Loucy (cell line): ENCODE results near the gene MPND.
"Not testable (repeated sequence)": the region's sequence is repeated elsewhere in the genome, so short reads cannot be mapped to it uniquely, and the experiment has no call there.

Source experiments
- EZH2phosphoT487 ChIP-seq: fragments of 200-600 bp; IDR thresholded peaks from 2 replicates; pipeline ENCODE4 v1.6.1; 2018; ENCODE audit warnings: antibody characterized with exemption, mild to moderate bottlenecking, moderate library complexity, borderline replicate concordance
- TF ChIP-seq, protein P1 (sequence below): fragments of 200-600 bp; sonication (generic); conservative IDR thresholded peaks from 2 replicates; pipeline ENCODE4 v1.5.1; 2014; ENCODE audit warnings: mild to moderate bottlenecking, antibody characterized with exemption, low read length

DNA sequence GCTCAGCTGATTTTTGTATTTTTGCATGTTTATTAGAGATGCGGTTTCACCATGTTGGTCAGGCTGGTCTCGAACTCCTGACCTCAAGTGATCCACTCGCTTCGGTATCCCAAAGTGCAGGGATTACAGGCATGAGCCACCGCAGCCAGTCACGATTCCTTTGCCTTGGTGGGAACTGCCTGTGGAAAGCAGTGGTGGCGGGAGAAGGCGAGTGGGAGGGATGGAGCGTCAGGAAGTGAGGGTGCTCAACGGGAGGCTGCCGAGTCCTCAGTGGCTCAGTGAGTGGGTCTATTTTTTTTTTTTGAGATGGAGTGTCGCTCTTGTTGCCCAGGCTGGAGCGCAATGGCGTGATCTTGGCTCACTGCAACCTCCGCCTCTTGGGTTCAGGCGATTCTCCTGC, 5.9 kb downstream of the MPND start:
- TF ChIP-seq EZH2phosphoT487, result not testable (repeated sequence)
- TF ChIP-seq, protein P1, sequence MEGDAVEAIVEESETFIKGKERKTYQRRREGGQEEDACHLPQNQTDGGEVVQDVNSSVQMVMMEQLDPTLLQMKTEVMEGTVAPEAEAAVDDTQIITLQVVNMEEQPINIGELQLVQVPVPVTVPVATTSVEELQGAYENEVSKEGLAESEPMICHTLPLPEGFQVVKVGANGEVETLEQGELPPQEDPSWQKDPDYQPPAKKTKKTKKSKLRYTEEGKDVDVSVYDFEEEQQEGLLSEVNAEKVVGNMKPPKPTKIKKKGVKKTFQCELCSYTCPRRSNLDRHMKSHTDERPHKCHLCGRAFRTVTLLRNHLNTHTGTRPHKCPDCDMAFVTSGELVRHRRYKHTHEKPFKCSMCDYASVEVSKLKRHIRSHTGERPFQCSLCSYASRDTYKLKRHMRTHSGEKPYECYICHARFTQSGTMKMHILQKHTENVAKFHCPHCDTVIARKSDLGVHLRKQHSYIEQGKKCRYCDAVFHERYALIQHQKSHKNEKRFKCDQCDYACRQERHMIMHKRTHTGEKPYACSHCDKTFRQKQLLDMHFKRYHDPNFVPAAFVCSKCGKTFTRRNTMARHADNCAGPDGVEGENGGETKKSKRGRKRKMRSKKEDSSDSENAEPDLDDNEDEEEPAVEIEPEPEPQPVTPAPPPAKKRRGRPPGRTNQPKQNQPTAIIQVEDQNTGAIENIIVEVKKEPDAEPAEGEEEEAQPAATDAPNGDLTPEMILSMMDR, result not testable (repeated sequence)
